ENCODE results near the gene ARF3.

Gene ARF3

GRCh38 chr12:48961801-48962200, 4.5 kb upstream of the ARF3 start:
- no peak for DNase-seq

DNA sequence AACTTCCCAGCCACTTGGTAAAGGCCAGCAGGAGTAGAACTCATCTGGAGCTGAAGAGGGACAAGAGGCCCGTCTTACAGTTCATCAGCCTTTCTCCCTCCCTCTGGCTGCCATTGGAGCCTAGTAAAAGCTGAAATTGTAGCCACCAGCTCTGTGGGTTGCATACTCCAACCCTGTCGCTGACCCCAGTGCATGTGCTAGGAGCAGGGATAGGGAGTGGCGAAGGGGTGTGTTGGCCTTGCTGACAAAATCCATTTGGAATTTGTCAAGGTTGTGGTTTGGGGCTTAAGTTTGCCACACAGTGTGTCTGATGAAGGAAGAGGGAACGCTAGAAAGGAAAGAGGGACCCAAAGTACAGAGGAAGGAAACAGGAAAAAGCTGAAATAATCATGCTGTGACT, 4.0 kb upstream of the ARF3 start:
- no peak for DNase-seq

DNA sequence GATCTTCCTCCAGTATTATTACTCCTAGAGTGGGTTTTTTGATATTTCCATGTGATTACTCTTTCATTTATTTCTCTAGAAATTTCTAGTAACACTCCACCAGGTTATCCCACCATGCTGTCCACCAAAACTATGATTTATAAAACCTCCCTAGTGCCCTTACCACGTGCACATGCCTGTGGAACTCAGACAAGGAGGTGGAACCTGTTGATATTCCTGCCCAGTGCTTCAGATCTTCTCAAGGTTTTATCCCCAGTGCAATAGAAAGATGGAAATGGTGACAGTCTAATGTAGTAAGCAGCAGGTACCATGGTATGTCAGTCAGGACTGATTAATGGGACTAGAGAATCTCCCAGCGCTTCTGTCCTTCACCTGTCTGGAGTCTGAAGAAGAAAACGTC, 3.5 kb upstream of the ARF3 start:
- no peak for DNase-seq

DNA sequence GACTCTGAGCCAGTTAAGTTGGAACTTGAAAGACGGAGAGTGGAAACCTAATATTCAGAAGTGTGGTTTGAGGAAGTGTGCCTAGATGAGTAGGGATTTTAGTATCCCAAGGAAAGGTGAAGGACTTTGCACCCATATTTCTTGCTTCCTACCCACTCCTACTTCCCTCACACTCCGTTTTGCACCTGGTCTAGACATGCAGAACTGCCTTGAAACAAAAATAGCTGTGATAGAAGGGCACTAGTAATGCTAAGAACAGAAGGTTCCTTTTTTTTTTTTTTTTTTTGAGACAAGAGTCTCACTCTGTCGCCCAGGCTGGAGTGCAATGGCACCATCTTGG, 732 bp upstream of the ARF3 start:
- DNase-seq: no peak

GRCh38 chr12:48956279-48957140, 777 bp downstream of the ARF3 start:
- no peak for DNase-seq

- DNase-seq: no peak
These were observed 2.3 kb downstream of the ARF3 start for GRCh38 chr12:48954841-48955501.

- no peak for DNase-seq
These were observed 3.2 kb downstream of the ARF3 start for GRCh38 chr12:48954061-48954460.

GRCh38 chr12:48952691-48953090, 4.6 kb downstream of the ARF3 start:
- no peak for DNase-seq

DNA sequence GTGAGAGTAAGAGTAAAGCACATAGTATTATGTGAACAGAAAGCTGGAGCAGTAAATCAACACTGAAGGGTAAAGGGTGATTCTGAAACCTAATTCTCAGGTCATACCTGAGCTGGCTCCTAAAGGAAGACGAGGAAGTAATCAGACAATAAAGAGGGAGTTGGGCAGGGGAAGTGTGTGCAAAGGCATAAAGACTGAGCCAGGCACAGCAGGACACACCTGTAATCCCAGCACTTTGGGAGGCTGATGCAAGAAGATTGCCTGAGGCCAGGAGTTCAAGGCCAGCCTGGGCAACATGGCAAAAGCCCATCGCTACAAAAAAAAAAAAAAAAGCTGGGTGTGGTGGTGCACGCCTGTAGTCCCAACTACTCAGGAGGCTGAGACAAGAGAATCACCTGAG, 9.6 kb downstream of the ARF3 start:
- DNase-seq: no peak

DNA sequence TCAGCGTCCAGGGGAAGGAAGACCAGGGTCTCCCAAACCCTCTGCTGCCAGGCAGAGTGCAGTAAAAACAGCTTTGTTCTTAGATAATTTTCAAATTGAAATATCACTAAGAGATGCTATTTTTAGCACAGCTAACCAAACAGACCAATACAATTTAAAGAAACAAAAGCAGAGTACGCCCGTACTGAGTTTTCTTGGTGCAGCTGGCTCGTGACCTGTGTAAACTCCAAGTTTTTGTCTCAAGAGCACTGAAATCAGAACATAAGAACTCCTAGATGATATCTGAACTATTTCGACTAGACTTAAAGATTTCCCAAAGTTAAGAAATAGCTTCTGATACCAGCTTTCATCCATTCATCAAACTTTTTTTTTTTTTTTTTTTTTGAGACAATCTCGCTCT, 10.3 kb downstream of the ARF3 start:
- DNase-seq: no peak

- DNase-seq: no peak
These were observed 11.1 kb downstream of the ARF3 start for GRCh38 chr12:48946205-48946604.

- DNase-seq: no peak
These were observed 14.1 kb downstream of the ARF3 start for GRCh38 chr12:48943221-48943620.

- DNase-seq: no peak
These were observed 17.1 kb downstream of the ARF3 start for GRCh38 chr12:48940181-48940580.

DNA sequence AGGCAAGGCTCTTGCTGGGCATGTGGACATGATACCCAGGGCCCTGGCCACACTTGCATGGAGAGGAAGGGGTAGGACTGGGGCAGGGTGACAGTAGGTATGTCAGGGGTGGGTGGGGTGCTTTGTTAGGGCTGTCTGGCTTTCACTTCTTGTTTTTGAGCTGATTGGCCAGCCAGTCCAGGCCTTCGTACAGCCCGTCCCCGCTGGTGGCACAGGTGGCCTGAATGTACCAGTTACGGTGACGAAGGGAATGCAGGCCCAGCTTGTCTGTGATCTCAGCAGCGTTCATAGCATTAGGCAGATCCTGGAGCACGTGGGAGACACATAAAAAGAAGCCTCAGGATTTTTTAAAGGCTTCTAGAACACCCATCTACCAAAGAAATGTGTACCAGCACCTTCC, 18.5 kb downstream of the ARF3 start:
- no peak for DNase-seq

- no peak for DNase-seq
These were observed 20.1 kb downstream of the ARF3 start for GRCh38 chr12:48937170-48937569.

DNA sequence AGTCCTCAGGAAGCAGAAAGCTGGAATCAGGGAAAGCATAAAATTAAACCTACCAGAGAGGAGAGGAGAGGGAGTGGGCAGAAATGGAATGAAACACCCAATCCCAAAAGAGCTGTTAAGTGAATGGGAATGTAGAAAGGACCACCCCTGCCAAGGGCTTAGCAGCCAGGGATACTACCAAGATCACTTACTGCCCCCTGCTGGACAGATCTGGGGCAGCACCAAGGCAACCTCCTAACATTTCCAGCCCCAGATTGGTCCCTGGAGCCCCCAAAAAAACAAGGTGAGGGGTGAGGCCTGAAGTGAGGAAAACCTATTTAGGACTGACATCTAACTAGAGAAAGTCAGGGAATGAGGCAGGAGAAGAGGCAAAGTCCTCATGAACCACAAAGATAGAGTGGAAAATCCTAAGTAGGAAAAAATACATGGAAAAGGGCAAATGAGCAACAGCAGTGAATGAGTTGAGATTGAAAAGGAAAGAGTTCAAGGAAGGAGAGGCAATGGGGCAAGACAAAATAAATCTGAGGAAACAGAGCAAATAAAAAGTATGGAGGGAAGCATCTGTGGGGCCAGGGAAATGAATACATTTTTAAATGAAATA, 20.8 kb downstream of the ARF3 start:
- DNase-seq: peak; percentile 32

DNA sequence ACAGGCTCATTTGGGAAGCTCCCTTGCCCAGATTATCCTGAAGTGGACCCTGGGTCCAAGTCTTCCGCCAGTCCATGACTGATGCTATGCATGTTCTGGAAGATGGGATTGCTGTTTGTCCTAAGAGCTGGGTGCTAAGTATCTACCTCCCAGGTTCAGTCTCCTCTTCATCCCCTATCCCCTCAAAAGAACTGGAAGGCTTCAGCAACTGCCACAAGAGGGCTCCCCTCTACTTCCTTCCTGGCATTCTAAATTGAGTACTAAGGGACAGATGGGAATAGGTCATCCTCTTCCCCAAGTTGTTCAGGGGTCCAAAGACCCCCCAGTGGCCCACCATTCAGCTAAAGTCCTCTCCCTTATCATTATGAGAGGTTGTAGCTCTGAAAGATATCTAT, 23.0 kb downstream of the ARF3 start:
- DNase-seq: no peak

DNA sequence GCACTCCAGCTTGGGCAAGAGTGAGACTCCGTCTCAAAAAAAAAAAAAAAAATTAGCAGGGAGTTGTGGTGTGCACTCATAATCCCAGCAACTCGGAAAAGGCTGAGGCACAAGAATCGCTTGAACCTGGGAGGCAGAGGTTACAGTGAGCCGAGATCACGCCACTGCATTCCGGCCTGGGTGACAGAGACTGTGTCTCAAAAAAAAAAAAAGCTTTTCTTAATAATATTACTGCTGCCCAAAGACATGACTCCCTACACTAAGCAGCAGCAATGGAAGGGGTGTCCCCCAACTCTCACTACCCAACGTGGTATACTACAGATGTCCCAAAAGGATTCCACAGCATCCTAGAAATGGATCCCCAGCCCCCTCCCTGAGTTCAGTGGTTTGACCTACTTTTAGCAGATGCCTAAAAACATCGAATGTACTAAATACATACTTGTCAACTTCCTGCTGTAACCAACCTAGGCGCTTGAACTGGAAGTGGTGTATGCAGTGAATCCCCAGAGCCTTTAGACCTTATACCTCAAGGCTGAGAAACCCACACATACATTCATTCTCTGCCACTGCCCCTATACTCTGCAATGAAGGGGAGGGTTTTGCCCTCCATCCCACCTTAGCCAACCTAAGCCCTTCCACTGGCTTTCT, 23.5 kb downstream of the ARF3 start:
- DNase-seq: no peak

- no peak for DNase-seq
These were observed 24.4 kb downstream of the ARF3 start for GRCh38 chr12:48932878-48933277.

DNA sequence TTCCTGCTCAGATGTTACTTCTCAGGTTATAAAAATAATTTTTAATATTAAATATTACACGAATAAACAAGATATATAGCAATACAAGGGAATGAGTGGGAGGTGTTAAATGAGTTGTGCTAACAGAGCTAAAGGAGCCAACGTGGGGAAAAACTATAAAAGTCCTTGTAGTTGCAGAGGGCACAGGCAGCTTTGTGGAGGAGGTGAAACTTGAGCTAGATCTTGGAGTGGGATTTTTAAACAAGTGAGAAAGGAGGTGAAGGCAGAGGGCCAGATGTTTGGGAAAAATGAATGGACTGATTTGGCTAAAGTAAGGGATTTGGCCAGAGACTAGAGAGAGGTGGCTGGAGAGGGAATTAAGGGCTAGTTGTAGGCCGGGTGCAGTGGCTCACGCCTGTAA, 26.8 kb downstream of the ARF3 start:
- no peak for DNase-seq

GRCh38 chr12:48929551-48929950, 27.7 kb downstream of the ARF3 start:
- no peak for DNase-seq

DNA sequence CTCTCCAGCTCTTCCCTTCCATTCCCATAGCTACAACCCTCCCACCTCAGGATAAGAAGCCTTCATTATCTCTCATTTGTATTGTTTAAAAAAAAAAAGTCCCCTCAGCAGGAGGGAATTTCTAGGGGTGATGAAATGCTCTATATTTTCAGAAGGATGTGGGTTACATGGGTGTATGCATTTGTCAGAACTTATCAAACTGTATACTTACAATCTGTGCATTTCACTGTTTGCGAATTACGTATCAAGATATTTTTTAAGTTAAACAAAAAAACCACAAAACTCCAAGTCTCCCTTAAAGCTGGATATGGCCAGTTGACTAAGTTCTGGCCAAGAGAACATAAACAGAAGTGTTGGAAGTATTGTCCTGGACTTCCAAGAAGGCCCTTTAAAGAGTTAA, 30.0 kb downstream of the ARF3 start:
- no peak for DNase-seq

DNA sequence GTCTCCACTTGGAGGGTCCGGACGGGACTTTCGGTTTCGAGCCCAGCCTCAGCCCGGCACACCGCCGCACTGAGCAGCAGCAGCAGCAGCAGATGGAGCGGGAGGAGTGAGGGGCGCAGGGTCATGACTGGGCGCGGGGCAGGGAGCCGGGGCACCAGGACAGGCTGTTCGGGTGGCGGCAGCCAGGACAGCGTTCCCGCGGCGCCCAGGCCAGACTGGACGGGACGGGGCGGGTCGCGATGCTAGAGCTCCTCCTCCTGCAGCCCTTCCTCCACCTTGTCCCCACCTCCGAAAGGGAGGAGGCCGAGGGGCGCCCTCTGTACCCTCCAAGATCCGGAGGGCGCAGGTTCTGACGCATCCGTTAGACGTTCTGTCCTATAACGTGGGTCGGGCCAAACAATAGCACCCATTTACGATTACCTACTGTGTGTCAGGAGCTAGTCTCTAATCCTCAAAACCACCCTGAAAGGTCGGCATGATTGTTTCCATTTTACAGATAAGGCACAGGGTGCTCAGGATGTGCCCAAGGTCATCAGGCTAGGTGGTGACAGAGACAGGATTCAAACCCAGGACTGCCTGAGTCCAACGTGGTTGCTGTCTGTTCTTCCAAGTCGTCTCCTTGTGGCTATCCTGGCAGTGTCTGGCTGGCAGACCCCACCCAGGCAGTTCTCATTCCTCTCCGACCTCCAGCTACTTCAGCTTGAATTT, 31.8 kb downstream of the ARF3 start, which contains the start of gene FKBP11:
Gene FKBP11, minus strand, starts transcription at position 189 of the 708 bp plus-strand sequence. Its CDS starts 64 bp downstream, at position 125.
- DNase-seq: no peak

Measured in SHP77 treated with DMSO at 0.1 percent for 48 hours (cell line).